K562 (cell line): Measurements from ENCODE around the gene KMT2C. TPM values are rescaled to one million over a fixed set of nuclear protein-coding genes. Genes with fewer than 3 reads are reported as not detected.

ENCODE experiments used
- ATAC-seq: fragments of 200-7000 bp; cut with Tn5 transposase; 3 replicates; pipeline ENCODE4 v1.9.1; 2020; ENCODE audit warnings: moderate library complexity
- BruUV-seq: library from RNA; stranded (reverse); fragments of 400-500 nt; replicated peaks from 2 replicates; lab custom pipeline; 2021; lab: Mats Ljungman, UMichigan
- CTCF ChIA-PET: fragments of 300-600 bp; formaldehyde crosslinking; extraction: SDS; loops from one replicate; lab custom pipeline; 2021; ENCODE audit warnings: low intra/inter-chr PET ratio; lab: Yijun Ruan, JAX
- POLR2A ChIA-PET: fragments of 300-600, 350-650 bp; sonication (Branson Sonifier 250); formaldehyde crosslinking; extraction: SDS; loops from one replicate; lab custom pipeline; 2021; ENCODE audit warnings: antibody characterized with exemption, inconsistent platforms; lab: Yijun Ruan, JAX
- DNase-seq, 4 experiments: peaks; one replicate each; pipeline versions ENCODE4 v3.0.0 to v3.0.0-alpha.2; 2011 to 2018; ENCODE audit warnings: low spot score in 3 of 4, mixed read lengths in 3 of 4; ENCODE audit errors: extremely low read depth in 1 of 4
- FAIRE-seq: peaks from 2 replicates; lab custom pipeline; 2011; peaks lifted over from hg19 to GRCh38; lab: Jason Lieb, UNC
- H2AFZ ChIP-seq: 2 replicates; pipeline ENCODE4 v1.6.0; 2011; ENCODE audit warnings: low read depth, low read length, control low read depth, inconsistent platforms
- H3K27ac ChIP-seq: fragments of 200-600 bp; 3 replicates; pipeline ENCODE4 v1.8.0; 2011; ENCODE audit warnings: low read depth, mild to moderate bottlenecking, control low read depth, inconsistent platforms, low read length, moderate library complexity, mixed read lengths; ENCODE audit errors: extremely low read depth
- H3K27me3 ChIP-seq, 2 experiments: fragments of 300-600 bp in 1 of 2; 2 replicates in 1 of 2; 3 replicates in 1 of 2; pipeline versions ENCODE4 v1.6.0 to v1.8.0; 2011; ENCODE audit warnings: inconsistent platforms in 2 of 2, low read length in 2 of 2, mild to moderate bottlenecking in 1 of 2, mixed read lengths in 1 of 2, moderate library complexity in 1 of 2; ENCODE audit not compliant: control insufficient read depth in 2 of 2, insufficient read depth in 2 of 2
- H3K36me3 ChIP-seq: fragments of 300-600 bp; 3 replicates; pipeline ENCODE4 v1.8.0; 2011; ENCODE audit warnings: mild to moderate bottlenecking, low read length, inconsistent platforms; ENCODE audit not compliant: control insufficient read depth, insufficient read depth
- H3K4me1 ChIP-seq, 2 experiments: fragments of 200-600 bp in 1 of 2; replicated peaks in 1 of 2; 2 replicates in 1 of 2; 3 replicates in 1 of 2; pipeline versions ENCODE4 v1.5.1 to v1.8.0; 2011; ENCODE audit warnings: inconsistent platforms in 2 of 2, low read length in 2 of 2, mild to moderate bottlenecking in 1 of 2, mixed read lengths in 1 of 2, moderate library complexity in 1 of 2; ENCODE audit not compliant: control insufficient read depth in 2 of 2, insufficient read depth in 2 of 2
- H3K4me2 ChIP-seq: 2 replicates; pipeline ENCODE4 v1.6.1; 2011; ENCODE audit warnings: low read length, control low read depth, inconsistent platforms, mixed read lengths; ENCODE audit not compliant: insufficient read depth
- H3K4me3 ChIP-seq: fragments of 200-600 bp; sonication (generic), shearing (Covaris generic); 2 replicates; pipeline ENCODE4 v1.5.1; 2016; ENCODE audit warnings: control low read depth, inconsistent platforms
- H3K79me2 ChIP-seq: fragments of 200-600 bp; 3 replicates; pipeline ENCODE4 v1.8.0; 2011; ENCODE audit warnings: low read length, inconsistent platforms; ENCODE audit not compliant: control insufficient read depth, insufficient read depth
- H3K9ac ChIP-seq, 2 experiments: 2 replicates each; pipeline versions ENCODE4 v1.6.0 to v1.6.1; 2011; ENCODE audit warnings: low read depth in 2 of 2, low read length in 2 of 2, control low read depth in 1 of 2, inconsistent platforms in 1 of 2, mild to moderate bottlenecking in 1 of 2, mixed read lengths in 1 of 2; ENCODE audit not compliant: insufficient read depth in 1 of 2
- H3K9me1 ChIP-seq: one replicate; pipeline ENCODE4 v1.6.0; 2011; ENCODE audit warnings: inconsistent platforms, mild to moderate bottlenecking, low read length, moderate library complexity; ENCODE audit not compliant: control insufficient read depth, insufficient read depth
- H3K9me3 ChIP-seq: replicated peaks from 2 replicates; pipeline ENCODE4 v1.5.1; 2011; ENCODE audit warnings: low read depth, low read length, inconsistent platforms; ENCODE audit not compliant: control insufficient read depth, insufficient read depth
- H4K20me1 ChIP-seq: replicated peaks from 2 replicates; pipeline ENCODE4 v1.6.1; 2011; ENCODE audit warnings: low read length, inconsistent platforms, mixed read lengths; ENCODE audit not compliant: control insufficient read depth, insufficient read depth
- ATF4 ChIP-seq: fragments of 450-650 bp; formaldehyde crosslinking; IDR thresholded peaks from 2 replicates; pipeline ENCODE4 v1.4.0; 2022; ENCODE audit warnings: mild to moderate bottlenecking, moderate library complexity
- BMI1 ChIP-seq: fragments of 150-350 bp; IDR thresholded peaks from 2 replicates; pipeline ENCODE4 v1.6.1; 2014; ENCODE audit warnings: low read length
- C11orf30 ChIP-seq: fragments of 450-650 bp; IDR thresholded peaks from 2 replicates; pipeline ENCODE4 v1.6.1; 2016; ENCODE audit warnings: low read depth, mild to moderate bottlenecking
- EHMT2 ChIP-seq: fragments of 450-650 bp; IDR thresholded peaks from 2 replicates; pipeline ENCODE4 v1.6.1; 2018; ENCODE audit warnings: antibody characterized with exemption
- HDAC2 ChIP-seq: fragments of 450-650 bp; IDR thresholded peaks from 2 replicates; pipeline ENCODE4 v1.6.1; 2016; ENCODE audit warnings: mild to moderate bottlenecking
- KDM4B ChIP-seq, 2 experiments: fragments of 450-650 bp in 1 of 2; sonication (generic) in 1 of 2; IDR thresholded peaks; 2 replicates each; pipeline ENCODE4 v1.6.1; 2016 to 2017; ENCODE audit warnings: borderline replicate concordance in 2 of 2, antibody characterized with exemption in 1 of 2, low read depth in 1 of 2, mild to moderate bottlenecking in 1 of 2
- MAFF ChIP-seq: IDR thresholded peaks from 2 replicates; pipeline ENCODE4 v1.6.1; 2012; ENCODE audit warnings: low read length, improper control_type of control experiment
- MAFG ChIP-seq: fragments of 450-650 bp; conservative IDR thresholded peaks from 2 replicates; pipeline ENCODE4 v1.6.1; 2016; ENCODE audit warnings: missing genetic modification characterization, missing compliant biosample characterization
- MAFK ChIP-seq: IDR thresholded peaks from 2 replicates; pipeline ENCODE4 v1.6.1; 2011; ENCODE audit warnings: low read length, improper control_type of control experiment
- MCM3 ChIP-seq: fragments of 450-650 bp; IDR thresholded peaks from 2 replicates; pipeline ENCODE4 v1.6.1; 2016
- MCM5 ChIP-seq: fragments of 450-650 bp; IDR thresholded peaks from 2 replicates; pipeline ENCODE4 v1.6.1; 2016; ENCODE audit warnings: low read depth
- NRF1 ChIP-seq, 2 experiments: fragments of 450-650 bp; IDR thresholded peaks in 1 of 2; conservative IDR thresholded peaks in 1 of 2; 2 replicates each; pipeline ENCODE4 v1.6.1; 2014; ENCODE audit warnings: mild to moderate bottlenecking in 2 of 2
- NUFIP1 ChIP-seq: fragments of 450-650 bp; IDR thresholded peaks from 2 replicates; pipeline ENCODE4 v1.6.1; 2018; ENCODE audit not compliant: partially characterized antibody
- RHOXF2B ChIP-seq: fragments of 250-450 bp; sonication (Bioruptor Pico); conservative IDR thresholded peaks from 2 replicates; pipeline ENCODE4 v1.5.1; 2021
- STAG1 ChIP-seq: sonication (generic); formaldehyde crosslinking; IDR thresholded peaks from 2 replicates; pipeline ENCODE4 v1.5.0; 2020; ENCODE audit warnings: missing genetic modification reagents, borderline replicate concordance
- TCF7L2 ChIP-seq: fragments of 150-350 bp; IDR thresholded peaks from 2 replicates; pipeline ENCODE4 v1.6.1; 2016; ENCODE audit warnings: low read depth, mild to moderate bottlenecking, low read length, moderate library complexity
- THRB ChIP-seq: fragments of 450-650 bp; formaldehyde crosslinking; conservative IDR thresholded peaks from 2 replicates; pipeline ENCODE4 v1.4.0; 2022; ENCODE audit warnings: mild to moderate bottlenecking, missing genetic modification characterization
- ZBTB8A ChIP-seq: fragments of 450-650 bp; IDR thresholded peaks from 2 replicates; pipeline ENCODE4 v1.6.1; 2018; ENCODE audit warnings: mild to moderate bottlenecking, moderate library complexity; ENCODE audit not compliant: partially characterized antibody
- ZNF175 ChIP-seq: fragments of 200-800 bp; sonication (Bioruptor generic); IDR thresholded peaks from 2 replicates; pipeline ENCODE4 v1.6.1; 2016; ENCODE audit warnings: low read depth, mild to moderate bottlenecking, missing genetic modification characterization, missing compliant biosample characterization
- ZNF316 ChIP-seq: fragments of 450-650 bp; IDR thresholded peaks from 2 replicates; pipeline ENCODE4 v1.6.1; 2016
- in situ Hi-C: fragments of 300-500 bp; cut with MboI; formaldehyde crosslinking; loops from 4 replicates; pipeline ENCODE4 v1.15.0; 2018; ENCODE audit warnings: inconsistent platforms, mixed read lengths
- intact Hi-C: fragments of 100-400 bp; cut with micrococcal nuclease; formaldehyde crosslinking; loops from 2 replicates; pipeline ENCODE4 v1.14.2; 2022
- polyA plus RNA-seq, 8 experiments: library from polyadenylated mRNA; depleted of rRNA in 4 of 8; stranded (reverse) in 5 of 8; unstranded in 3 of 8; fragments of >200 nt; fragmentation: Nextera tagmentation in 2 of 8; fragmentation: Illumina TruSeq in 1 of 8; extraction: Ambion mirVana in 2 of 8; extraction: Trizol in 1 of 8; gene quantifications; 2 replicates each; pipeline versions ENCODE4 v1.2.1 to v1.2.3, GENCODE V29; 2011 to 2014; ENCODE audit warnings: inconsistent platforms in 1 of 8, missing spikeins in 1 of 8
- total RNA-seq, 7 experiments: library from RNA; depleted of rRNA in 6 of 7; stranded (reverse); fragments of >200 nt in 6 of 7; fragmentation: Illumina TruSeq in 2 of 7; extraction: Trizol in 2 of 7; gene quantifications; 2 replicates each; pipeline versions ENCODE4 v1.2.1 to v1.2.3, GENCODE V29; 2011 to 2021; ENCODE audit warnings: low replicate concordance in 1 of 7

KMT2C gene
- total and polyA plus RNA-seq, 9 of the 15 experiments (the other 6 are each of a cell fraction or from before 2014, with no cell fraction given) = 4.9 to 67.8 (median 27.1) TPM

GRCh38 chr7:152307902-152308301 is 127.9 kb downstream of the KMT2C start:
- intact Hi-C loops (no loop called here), in situ Hi-C loops (no loop called here)
- Histone ChIP-seq H3K27ac (no peak overlapping the region), H3K4me1 (no peaks in the 10 kb centered on the region), H3K4me3 (no peak overlapping the region), H3K79me2 (peaks cover 13% of the 10 kb centered on the region; the same call in 2 of the 3 replicates), H4K20me1 (no peaks in the 10 kb centered on the region), H3K36me3 (peaks cover 67% of the 10 kb centered on the region), H3K4me2 (no peak overlapping the region), H3K27me3 (no peaks in the 10 kb centered on the region), H2AFZ (no peak overlapping the region), H3K9ac (no peak overlapping the region), H3K9me1 (no peaks in the 10 kb centered on the region), H3K9me3 (no peaks in the 10 kb centered on the region)
- DNase-seq (no peak), ATAC-seq (no peak), FAIRE-seq (no peak)
- CTCF ChIA-PET = no interaction called here
- POLR2A ChIA-PET = no interaction called here
- no TSS peak for BruUV-seq
- TF ChIP-seq ZBTB8A (no peak), ZNF175 (CRISPR knock-in tag) (no peak), EHMT2 (no peak), MAFG (tag) (peak; percentile 45; the same call in 1 of the 2 replicates), ATF4 (CRISPR knock-in tag) (no peak), THRB (no peak), RHOXF2B (CRISPR knock-in tag) (no peak), HDAC2 (no peak), NRF1 (conservative IDR thresholded peaks at IDR 0.05 in 1 of 2, IDR thresholded peaks at IDR 0.05 in 1 of 2) (no peak), MCM3 (no peak), NUFIP1 (no peak), ZNF316 (peak; percentile 88), TCF7L2 (no peak), MAFK (peak; percentile 62), KDM4B (IDR thresholded peaks at IDR 0.05; ENCODE audit: borderline replicate concordance in 2 of 2, low read depth in 1 of 2) (no peak), MCM5 (no peak), MAFF (peak; percentile 74), C11orf30 (peak; percentile 65), BMI1 (no peak), STAG1 (CRISPR knock-in tag) (no peak)
